HL-60 (cell line): Measurements from ENCODE around the gene CTRB1.

Experiments
- DNase-seq, 2 experiments: peaks; one replicate each; pipeline ENCODE4 v3.0.0-alpha.2; 2010 to 2020; ENCODE audit warnings: low read depth in 1 of 2, low spot score in 1 of 2
- H3K27ac ChIP-seq: fragments of 250-450 bp; sonication (Bioruptor Pico); replicated peaks from 2 replicates; pipeline ENCODE4 v1.5.1; 2020; ENCODE audit warnings: mild to moderate bottlenecking, moderate library complexity
- H3K27me3 ChIP-seq: fragments of 250-450 bp; sonication (Bioruptor Pico); 2 replicates; pipeline ENCODE4 v1.5.1; 2021; ENCODE audit warnings: mild to moderate bottlenecking, moderate library complexity; ENCODE audit not compliant: insufficient read depth, poor library complexity, severe bottlenecking
- H3K4me3 ChIP-seq: replicated peaks from 2 replicates; pipeline ENCODE4 v1.5.1; 2011; ENCODE audit warnings: mild to moderate bottlenecking, control low read depth, low read length; ENCODE audit not compliant: insufficient read depth
- CTCF ChIP-seq: IDR thresholded peaks from one replicate; pipeline ENCODE4 v1.5.1; 2011; ENCODE audit warnings: low read length, control low read depth, inconsistent platforms; ENCODE audit not compliant: insufficient read depth
- GABPA ChIP-seq: IDR thresholded peaks from 2 replicates; pipeline ENCODE4 v1.6.1; 2012; ENCODE audit warnings: low read depth
- POLR2AphosphoS5 ChIP-seq: IDR thresholded peaks from 2 replicates; pipeline ENCODE4 v1.6.1; 2012; ENCODE audit warnings: low read depth
- REST ChIP-seq: IDR thresholded peaks from 2 replicates; pipeline ENCODE4 v1.6.1; 2012; ENCODE audit warnings: low read depth; ENCODE audit not compliant: insufficient replicate concordance
- SPI1 ChIP-seq: IDR thresholded peaks from 2 replicates; pipeline ENCODE4 v1.6.1; 2012; ENCODE audit warnings: low read depth, mild to moderate bottlenecking, borderline replicate concordance

CTRB1 gene

DNA sequence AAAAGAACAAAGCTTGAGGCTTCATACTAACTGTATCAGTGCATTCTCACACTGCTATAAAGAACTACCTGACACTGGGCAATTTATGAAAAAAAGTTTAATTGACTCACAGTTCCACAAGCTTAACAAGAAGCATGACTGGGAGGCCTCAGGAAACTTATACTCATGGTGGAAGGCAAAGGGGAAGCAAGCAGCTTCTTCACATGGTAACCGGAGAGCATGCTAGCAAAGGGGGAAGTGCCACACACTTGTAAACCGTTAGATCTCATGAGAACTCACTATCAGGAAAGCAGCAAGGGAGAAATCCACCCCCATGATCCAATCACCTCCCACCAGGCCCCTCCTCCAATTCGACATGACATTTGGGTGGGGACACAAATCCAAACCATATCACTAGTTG, 37.2 kb upstream of the CTRB1 start:
- Histone ChIP-seq H3K4me3 (no peak overlapping the region), H3K27ac (peak overlapping the region; percentile 42), H3K27me3 (no peaks in the 10 kb centered on the region)
- TF ChIP-seq GABPA (no peak), POLR2AphosphoS5 (no peak), SPI1 (peak; percentile 91), CTCF (no peak), REST (no peak)
- peak; percentile 49 to 79 for DNase-seq

DNA sequence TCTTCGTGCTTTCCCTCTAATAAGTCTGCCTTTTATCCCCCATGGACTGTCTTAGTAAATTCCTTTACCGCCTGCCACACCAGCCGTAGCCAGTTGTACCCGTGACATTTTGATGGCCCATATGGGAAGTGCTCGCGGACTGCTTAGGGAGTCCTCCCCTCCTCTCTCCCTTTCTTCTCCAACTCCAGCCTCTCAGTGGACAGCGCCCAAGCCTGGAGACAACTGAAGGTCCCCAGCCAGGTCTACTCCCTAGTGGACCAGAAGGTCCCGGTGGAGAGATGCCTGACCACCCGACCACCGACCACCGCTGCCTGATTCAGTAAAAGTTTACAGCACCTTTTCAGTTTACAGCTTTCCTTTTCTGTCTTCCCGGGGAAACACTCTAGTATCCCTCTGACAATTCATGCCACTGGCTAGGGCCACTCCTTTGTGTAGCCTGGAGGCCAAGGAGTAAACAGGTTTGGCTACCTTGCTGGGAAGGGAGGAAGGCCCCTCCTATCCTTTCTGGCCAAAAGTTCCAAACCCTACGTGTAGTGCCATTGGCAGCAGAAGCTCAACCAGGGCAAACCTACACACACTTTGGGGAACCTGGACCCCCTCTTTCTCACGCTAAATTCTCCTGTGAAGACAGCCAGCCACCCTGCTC, 29.8 kb upstream of the CTRB1 start:
- Histone ChIP-seq H3K27ac (no peak overlapping the region), H3K4me3 (no peak overlapping the region), H3K27me3 (no peaks in the 10 kb centered on the region)
- no peak for DNase-seq
- TF ChIP-seq POLR2AphosphoS5 (no peak), CTCF (no peak), SPI1 (no peak), REST (no peak), GABPA (no peak)

DNA sequence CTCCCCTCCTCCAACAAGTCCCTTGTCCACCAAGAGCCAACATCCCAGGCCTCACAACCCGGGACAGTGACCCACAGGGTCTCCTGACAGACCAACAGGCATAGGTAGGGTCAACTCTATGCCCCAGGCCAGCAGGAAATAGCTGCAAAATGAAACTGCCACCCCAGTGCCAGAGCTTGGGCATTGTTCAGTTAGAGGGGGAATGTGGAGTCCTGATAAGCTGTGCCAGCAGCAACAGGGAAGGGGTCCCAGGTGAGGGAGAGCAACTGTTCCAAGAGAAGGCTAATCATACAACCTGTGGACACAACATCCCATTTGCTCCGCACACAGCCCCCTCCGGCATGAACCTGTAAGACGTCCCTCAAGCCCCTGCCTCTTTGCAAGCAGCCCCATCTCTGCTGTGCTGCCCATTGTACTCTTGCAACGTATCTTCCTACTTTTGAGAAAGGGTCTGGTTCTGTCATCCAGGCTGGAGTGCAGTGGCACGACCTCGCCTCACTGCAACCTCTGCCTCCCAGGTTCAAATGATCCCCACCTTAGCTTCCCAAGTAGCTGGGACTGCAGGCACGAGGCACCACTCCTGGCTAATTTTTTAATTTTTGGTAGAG, 29.0 kb upstream of the CTRB1 start:
- TF ChIP-seq GABPA (no peak), CTCF (no peak), SPI1 (no peak), REST (no peak), POLR2AphosphoS5 (no peak)
- no peaks in the 10 kb centered on the region for H3K27me3 ChIP-seq
- H3K4me3 ChIP-seq: no peak overlapping the region
- H3K27ac ChIP-seq: no peak overlapping the region
- no peak for DNase-seq
